ENCODE data around the gene GSTM1. TPM values are rescaled to one million over a fixed set of nuclear protein-coding genes. Genes with fewer than 3 reads are reported as not detected.

Gene GSTM1
- total RNA-seq, 4 donors from 2014 or later = 9.4 TPM; not detected in 3

DNA sequence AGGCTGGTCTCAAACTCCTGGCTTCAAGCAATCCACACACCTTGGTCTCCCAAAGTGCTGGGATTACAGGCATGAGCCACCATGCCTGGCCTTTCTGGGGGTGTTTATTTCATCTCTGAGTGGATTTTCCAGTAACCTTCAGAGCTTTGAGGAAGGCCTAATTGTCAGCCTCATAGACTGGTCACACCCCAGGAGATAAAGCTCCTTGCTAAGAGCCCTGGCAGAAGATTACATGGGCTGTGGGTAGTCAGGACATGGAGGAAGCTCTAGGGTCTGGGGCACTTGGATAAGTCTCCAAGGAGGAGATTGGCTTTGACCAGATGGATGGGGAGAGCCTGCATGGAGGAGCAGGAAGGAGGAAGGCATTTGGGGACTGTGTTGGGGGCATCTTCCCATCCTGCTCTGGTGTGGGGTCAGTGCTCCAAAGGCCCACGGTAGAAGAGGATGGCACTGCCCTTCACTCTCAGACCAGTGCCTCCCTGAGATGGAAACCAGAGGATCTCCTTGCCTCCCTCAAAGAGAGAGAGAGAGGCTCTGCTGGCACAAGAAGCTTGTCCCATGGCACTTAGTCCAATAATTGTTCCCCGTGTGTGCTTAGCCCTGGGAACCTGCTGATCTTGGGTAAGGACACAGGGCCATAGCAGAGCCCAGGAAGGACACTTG lies 46.4 kb upstream of the GSTM1 start:
- Histone ChIP-seq H3K36me3 (no peaks in the 10 kb centered on the region), H3K9me3 (no peaks in the 10 kb centered on the region), H3K4me1 (peaks cover 1 to 2% of the 10 kb centered on the region in 2 donors), H3K4me3 (no peak overlapping the region), H3K27ac (no peak overlapping the region), H3K27me3 (no peaks in the 10 kb centered on the region)
- no peak for TF ChIP-seq POLR2A (IDR thresholded peaks at IDR 0.05)
- TF ChIP-seq, protein P1, sequence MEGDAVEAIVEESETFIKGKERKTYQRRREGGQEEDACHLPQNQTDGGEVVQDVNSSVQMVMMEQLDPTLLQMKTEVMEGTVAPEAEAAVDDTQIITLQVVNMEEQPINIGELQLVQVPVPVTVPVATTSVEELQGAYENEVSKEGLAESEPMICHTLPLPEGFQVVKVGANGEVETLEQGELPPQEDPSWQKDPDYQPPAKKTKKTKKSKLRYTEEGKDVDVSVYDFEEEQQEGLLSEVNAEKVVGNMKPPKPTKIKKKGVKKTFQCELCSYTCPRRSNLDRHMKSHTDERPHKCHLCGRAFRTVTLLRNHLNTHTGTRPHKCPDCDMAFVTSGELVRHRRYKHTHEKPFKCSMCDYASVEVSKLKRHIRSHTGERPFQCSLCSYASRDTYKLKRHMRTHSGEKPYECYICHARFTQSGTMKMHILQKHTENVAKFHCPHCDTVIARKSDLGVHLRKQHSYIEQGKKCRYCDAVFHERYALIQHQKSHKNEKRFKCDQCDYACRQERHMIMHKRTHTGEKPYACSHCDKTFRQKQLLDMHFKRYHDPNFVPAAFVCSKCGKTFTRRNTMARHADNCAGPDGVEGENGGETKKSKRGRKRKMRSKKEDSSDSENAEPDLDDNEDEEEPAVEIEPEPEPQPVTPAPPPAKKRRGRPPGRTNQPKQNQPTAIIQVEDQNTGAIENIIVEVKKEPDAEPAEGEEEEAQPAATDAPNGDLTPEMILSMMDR (IDR thresholded peaks at IDR 0.05) = no peak
- DNase-seq = no peak
- intact Hi-C loops (cut with DNase I; ENCODE audit: low total_unique reads) = loop anchor here (5.0 kb wide), 1 partner anchor 131 kb away; no protein-coding TSS in a partner anchor

DNA sequence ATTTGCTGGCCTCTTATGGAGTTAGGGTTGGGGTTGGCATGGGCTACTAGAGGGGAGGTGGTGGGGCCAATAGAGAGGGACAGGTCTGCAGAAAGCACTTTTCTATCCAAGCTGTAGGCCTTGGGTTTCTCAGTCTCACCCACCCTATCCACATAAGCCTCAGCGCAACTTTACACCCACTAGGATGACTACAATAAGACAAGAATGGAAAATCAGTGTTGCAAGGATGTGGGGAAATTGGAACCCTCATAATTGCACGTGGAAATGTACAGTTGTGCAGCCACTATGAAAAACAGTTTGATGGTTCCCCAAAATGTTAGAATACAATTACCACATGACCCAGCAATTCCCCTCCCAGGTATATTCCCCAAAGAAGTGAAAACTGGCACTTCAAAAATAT lies 45.8 kb upstream of the GSTM1 start:
- Histone ChIP-seq H3K27me3 (no peaks in the 10 kb centered on the region), H3K9me3 (no peaks in the 10 kb centered on the region), H3K36me3 (no peaks in the 10 kb centered on the region), H3K4me3 (no peak overlapping the region), H3K4me1 (no peaks in the 10 kb centered on the region), H3K27ac (no peak overlapping the region)
- intact Hi-C loops (cut with DNase I; ENCODE audit: low total_unique reads) = loop anchor here (5.0 kb wide), 1 partner anchor 130 kb away; no protein-coding TSS in a partner anchor
- TF ChIP-seq, protein P1 (IDR thresholded peaks at IDR 0.05) = no peak
- no peak for TF ChIP-seq POLR2A (IDR thresholded peaks at IDR 0.05)
- no peak for DNase-seq

DNA sequence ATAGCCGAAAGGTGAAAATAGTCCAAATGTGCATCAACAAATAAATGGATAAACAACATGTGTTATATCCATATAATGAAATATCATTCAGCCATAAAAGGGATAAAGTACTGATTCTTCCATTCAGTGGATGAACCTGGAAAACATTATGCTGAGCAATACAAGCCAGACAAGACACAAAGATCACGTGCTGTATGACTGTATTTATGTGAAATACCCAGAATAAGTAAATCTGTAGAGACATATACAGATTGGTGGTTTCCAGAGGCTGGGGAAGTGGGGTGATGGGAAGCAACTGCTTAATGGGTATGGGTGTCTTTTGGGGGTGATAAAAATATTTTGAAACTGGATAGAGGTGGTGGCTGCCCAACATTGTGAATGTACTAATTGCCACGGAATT lies 45.0 kb upstream of the GSTM1 start:
- no peak for DNase-seq
- TF ChIP-seq POLR2A (IDR thresholded peaks at IDR 0.05) = no peak
- TF ChIP-seq, protein P1 (IDR thresholded peaks at IDR 0.05) = no peak
- Histone ChIP-seq H3K27me3 (no peaks in the 10 kb centered on the region), H3K27ac (no peak overlapping the region), H3K4me3 (no peak overlapping the region), H3K9me3 (no peaks in the 10 kb centered on the region), H3K4me1 (no peaks in the 10 kb centered on the region), H3K36me3 (no peaks in the 10 kb centered on the region)
- intact Hi-C loops (cut with DNase I; ENCODE audit: low total_unique reads) = loop anchor here (5.0 kb wide), 1 partner anchor 130 kb away; no protein-coding TSS in a partner anchor

DNA sequence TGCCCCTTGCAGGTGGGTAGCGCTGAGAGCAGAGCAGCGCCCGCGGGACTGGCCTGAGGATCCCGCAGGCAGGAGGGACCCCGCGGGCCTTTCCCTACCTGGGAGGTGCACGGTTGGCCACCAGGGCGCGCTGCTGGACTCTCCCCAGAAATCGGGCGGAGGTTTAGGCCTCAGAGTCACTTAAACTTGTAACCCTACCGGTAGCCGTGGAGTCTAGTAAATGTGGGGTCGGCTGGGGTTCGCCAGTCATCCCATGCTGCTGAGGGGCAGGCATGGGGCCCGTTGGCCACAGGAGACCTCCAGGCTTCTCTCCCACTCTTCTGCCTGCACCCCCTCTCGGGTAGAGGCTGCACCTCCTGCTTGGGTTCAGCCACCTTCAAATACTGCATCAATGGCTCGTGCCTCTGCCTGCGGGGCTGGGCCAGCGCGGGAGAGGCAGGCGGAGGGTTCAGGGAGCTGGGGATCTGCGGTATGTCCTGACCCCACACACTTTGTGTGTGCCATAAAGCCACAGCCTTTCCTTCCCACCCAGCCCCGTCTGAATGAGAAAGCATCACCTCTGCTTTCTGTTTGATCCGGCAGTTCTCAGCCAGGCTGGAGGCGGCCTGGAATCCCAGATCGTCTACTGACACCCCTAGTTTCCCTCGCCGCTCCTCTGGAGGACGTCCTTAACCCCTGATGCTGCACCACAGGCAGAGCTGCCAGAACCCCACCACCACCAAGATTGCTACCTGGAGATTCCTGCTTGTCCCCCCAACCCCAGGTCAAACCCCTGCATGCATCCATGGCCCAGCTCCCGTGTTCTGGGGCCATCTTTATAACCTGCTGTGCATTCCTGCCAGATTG lies 44.0 kb upstream of the GSTM1 start:
- H3K27ac ChIP-seq = peak overlapping the region in 1 of 2 donors; percentile 30

More for the DNA sequence above, 44.0 kb upstream of the GSTM1 start:
- no peaks in the 10 kb centered on the region for H3K27me3 ChIP-seq
- H3K36me3 ChIP-seq = no peaks in the 10 kb centered on the region
- no peaks in the 10 kb centered on the region for H3K9me3 ChIP-seq
- intact Hi-C loops (cut with DNase I; ENCODE audit: low total_unique reads) = loop anchor here (5.0 kb wide), 1 partner anchor 129 kb away; no protein-coding TSS in a partner anchor
- H3K4me1 ChIP-seq = no peaks in the 10 kb centered on the region
- DNase-seq = peak; percentile 75 to 80
- TF ChIP-seq, protein P1 (IDR thresholded peaks at IDR 0.05) = peak; percentile 70 to 82 (median 74)
- TF ChIP-seq POLR2A (IDR thresholded peaks at IDR 0.05) = no peak
- H3K4me3 ChIP-seq = no peak overlapping the region
